ENCODE results near the gene PIH1D2. TPM values are rescaled to one million over a fixed set of nuclear protein-coding genes. Genes with fewer than 3 reads are reported as not detected.

PIH1D2 gene
- total RNA-seq, 1 experiment from 2014 or later: 3.0 TPM

DNA sequence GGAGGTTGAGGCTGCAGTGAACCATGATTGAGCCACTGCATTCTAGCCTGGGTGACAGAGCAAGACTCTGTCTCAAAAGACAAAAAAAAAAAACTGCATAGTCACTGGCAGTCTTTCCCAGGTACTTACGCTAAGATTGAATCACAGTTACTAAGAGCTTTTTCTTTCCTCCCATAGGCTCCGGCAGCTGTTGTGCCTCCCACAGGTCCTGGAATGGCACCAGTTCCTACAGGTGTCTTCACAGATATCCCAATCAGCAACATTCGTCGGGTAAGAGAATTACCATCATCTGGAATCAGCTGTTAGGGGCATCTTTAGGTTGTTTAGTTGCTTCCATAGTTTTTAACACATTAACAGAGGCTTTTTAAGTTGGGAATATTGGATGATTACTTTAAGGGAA is 28.9 kb downstream of the PIH1D2 start:
- no peak overlapping the region for H3K27ac ChIP-seq (ENCODE audit: low read length)
- no peak overlapping the region for H3K4me3 ChIP-seq (ENCODE audit: low read depth in 2 of 2, low read length in 2 of 2)
- no peaks in the 10 kb centered on the region for H3K9me3 ChIP-seq (ENCODE audit: control insufficient read depth, insufficient read depth, low read depth, low read length)
- in situ Hi-C loops (cut with HindIII; ENCODE audit: low pct_unique_long_range_greater_than_20kb, low sequenced_read_pairs) (no loop called here), intact Hi-C loops (cut with micrococcal nuclease; ENCODE audit: unreplicated experiment) (no loop called here)
- TF ChIP-seq TCF7L2 (IDR thresholded peaks at IDR 0.05; ENCODE audit: low read depth, low read length): no peak
- no peak for TF ChIP-seq SIN3A (IDR thresholded peaks at IDR 0.05; ENCODE audit: borderline replicate concordance, insufficient read depth, low read depth, low read length)
- TF ChIP-seq, protein P1, sequence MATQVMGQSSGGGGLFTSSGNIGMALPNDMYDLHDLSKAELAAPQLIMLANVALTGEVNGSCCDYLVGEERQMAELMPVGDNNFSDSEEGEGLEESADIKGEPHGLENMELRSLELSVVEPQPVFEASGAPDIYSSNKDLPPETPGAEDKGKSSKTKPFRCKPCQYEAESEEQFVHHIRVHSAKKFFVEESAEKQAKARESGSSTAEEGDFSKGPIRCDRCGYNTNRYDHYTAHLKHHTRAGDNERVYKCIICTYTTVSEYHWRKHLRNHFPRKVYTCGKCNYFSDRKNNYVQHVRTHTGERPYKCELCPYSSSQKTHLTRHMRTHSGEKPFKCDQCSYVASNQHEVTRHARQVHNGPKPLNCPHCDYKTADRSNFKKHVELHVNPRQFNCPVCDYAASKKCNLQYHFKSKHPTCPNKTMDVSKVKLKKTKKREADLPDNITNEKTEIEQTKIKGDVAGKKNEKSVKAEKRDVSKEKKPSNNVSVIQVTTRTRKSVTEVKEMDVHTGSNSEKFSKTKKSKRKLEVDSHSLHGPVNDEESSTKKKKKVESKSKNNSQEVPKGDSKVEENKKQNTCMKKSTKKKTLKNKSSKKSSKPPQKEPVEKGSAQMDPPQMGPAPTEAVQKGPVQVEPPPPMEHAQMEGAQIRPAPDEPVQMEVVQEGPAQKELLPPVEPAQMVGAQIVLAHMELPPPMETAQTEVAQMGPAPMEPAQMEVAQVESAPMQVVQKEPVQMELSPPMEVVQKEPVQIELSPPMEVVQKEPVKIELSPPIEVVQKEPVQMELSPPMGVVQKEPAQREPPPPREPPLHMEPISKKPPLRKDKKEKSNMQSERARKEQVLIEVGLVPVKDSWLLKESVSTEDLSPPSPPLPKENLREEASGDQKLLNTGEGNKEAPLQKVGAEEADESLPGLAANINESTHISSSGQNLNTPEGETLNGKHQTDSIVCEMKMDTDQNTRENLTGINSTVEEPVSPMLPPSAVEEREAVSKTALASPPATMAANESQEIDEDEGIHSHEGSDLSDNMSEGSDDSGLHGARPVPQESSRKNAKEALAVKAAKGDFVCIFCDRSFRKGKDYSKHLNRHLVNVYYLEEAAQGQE (IDR thresholded peaks at IDR 0.05; ENCODE audit: insufficient read depth in 1 of 2, low read depth in 2 of 2, low read length in 1 of 2): no peak
- no peak for TF ChIP-seq POLR2AphosphoS5 (IDR thresholded peaks at IDR 0.05; ENCODE audit: low read depth, low read length)
- TF ChIP-seq, protein P2, sequence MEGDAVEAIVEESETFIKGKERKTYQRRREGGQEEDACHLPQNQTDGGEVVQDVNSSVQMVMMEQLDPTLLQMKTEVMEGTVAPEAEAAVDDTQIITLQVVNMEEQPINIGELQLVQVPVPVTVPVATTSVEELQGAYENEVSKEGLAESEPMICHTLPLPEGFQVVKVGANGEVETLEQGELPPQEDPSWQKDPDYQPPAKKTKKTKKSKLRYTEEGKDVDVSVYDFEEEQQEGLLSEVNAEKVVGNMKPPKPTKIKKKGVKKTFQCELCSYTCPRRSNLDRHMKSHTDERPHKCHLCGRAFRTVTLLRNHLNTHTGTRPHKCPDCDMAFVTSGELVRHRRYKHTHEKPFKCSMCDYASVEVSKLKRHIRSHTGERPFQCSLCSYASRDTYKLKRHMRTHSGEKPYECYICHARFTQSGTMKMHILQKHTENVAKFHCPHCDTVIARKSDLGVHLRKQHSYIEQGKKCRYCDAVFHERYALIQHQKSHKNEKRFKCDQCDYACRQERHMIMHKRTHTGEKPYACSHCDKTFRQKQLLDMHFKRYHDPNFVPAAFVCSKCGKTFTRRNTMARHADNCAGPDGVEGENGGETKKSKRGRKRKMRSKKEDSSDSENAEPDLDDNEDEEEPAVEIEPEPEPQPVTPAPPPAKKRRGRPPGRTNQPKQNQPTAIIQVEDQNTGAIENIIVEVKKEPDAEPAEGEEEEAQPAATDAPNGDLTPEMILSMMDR (IDR thresholded peaks at IDR 0.05): no peak
- DNase-seq (ENCODE audit: low read depth, low spot score): no peak
- ChIA-PET POLR2A (no interaction called here), CTCF (no interaction called here)
- H3K4me1 ChIP-seq (ENCODE audit: control insufficient read depth, insufficient read depth, low read length): no peaks in the 10 kb centered on the region
- BruUV-seq (replicated peaks): no TSS peak
- no peaks in the 10 kb centered on the region for H3K27me3 ChIP-seq (ENCODE audit: control insufficient read depth, insufficient read depth, low read length)
- H3K36me3 ChIP-seq (ENCODE audit: control insufficient read depth, insufficient read depth, low read length): peaks cover 33% of the 10 kb centered on the region
- no peak for ATAC-seq

DNA sequence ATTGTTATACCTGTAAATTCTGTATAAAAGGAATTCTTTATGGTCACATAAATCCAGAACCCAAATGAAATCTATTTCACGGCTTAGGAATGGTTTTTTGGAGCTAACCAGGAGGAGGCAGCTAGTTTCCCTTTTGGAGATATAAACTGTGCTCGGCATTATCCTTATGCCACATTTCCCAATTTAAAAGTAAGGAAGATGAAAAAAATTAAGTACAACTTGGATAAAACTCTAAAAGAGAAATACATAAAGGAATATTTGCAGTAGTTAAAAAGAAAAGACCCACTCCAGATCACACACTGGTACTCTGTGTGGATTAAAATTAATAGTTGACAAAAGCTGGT is 30.9 kb downstream of the PIH1D2 start:
- Histone ChIP-seq H3K36me3 (ENCODE audit: control insufficient read depth, insufficient read depth, low read length) (peaks cover 37% of the 10 kb centered on the region), H3K4me1 (ENCODE audit: control insufficient read depth, insufficient read depth, low read length) (no peaks in the 10 kb centered on the region), H3K27ac (ENCODE audit: low read length) (no peak overlapping the region), H3K9me3 (ENCODE audit: control insufficient read depth, insufficient read depth, low read depth, low read length) (no peaks in the 10 kb centered on the region), H3K27me3 (ENCODE audit: control insufficient read depth, insufficient read depth, low read length) (no peaks in the 10 kb centered on the region), H3K4me3 (ENCODE audit: low read depth in 2 of 2, low read length in 2 of 2) (no peak overlapping the region)
- ATAC-seq: no peak
- intact Hi-C loops (cut with micrococcal nuclease; ENCODE audit: unreplicated experiment): no loop called here
- ChIA-PET POLR2A (no interaction called here), CTCF (interaction anchor here (0.6 kb wide), 1 partner anchor 237 kb away, joined by 3 read pairs; no protein-coding TSS in a partner anchor)
- in situ Hi-C loops (cut with HindIII; ENCODE audit: low pct_unique_long_range_greater_than_20kb, low sequenced_read_pairs): no loop called here
- DNase-seq (ENCODE audit: low read depth, low spot score): no peak
- no peak for TF ChIP-seq POLR2AphosphoS5 (IDR thresholded peaks at IDR 0.05; ENCODE audit: low read depth, low read length)
- TF ChIP-seq, protein P1 (IDR thresholded peaks at IDR 0.05; ENCODE audit: insufficient read depth in 1 of 2, low read depth in 2 of 2, low read length in 1 of 2): no peak
- no peak for TF ChIP-seq TCF7L2 (IDR thresholded peaks at IDR 0.05; ENCODE audit: low read depth, low read length)
- no peak for TF ChIP-seq SIN3A (IDR thresholded peaks at IDR 0.05; ENCODE audit: borderline replicate concordance, insufficient read depth, low read depth, low read length)
- TF ChIP-seq, protein P2 (IDR thresholded peaks at IDR 0.05): no peak
- no TSS peak for BruUV-seq (replicated peaks)
